NCI-H2081 (cell line): Measurements from ENCODE around the gene MVB12B.

ENCODE experiments used
- DNase-seq, 2 experiments: peaks; one replicate each; lab custom pipeline; 2025; lab: John Stamatoyannopoulos, UW

The MVB12B gene

GRCh38 chr9:126521551-126521950 lies 194.9 kb downstream of the MVB12B start:
- DNase-seq: no peak

- DNase-seq: no peak
Measured at GRCh38 chr9:126521976-126522590, 195.5 kb downstream of the MVB12B start.

- DNase-seq: no peak
Measured at GRCh38 chr9:126522612-126523356, 196.2 kb downstream of the MVB12B start.

- DNase-seq: no peak
Measured at GRCh38 chr9:126523611-126524111, 197.0 kb downstream of the MVB12B start.

- no peak for DNase-seq
Measured at GRCh38 chr9:126524353-126525077, 197.9 kb downstream of the MVB12B start.

- no peak for DNase-seq
Measured at GRCh38 chr9:126526218-126527108, 199.8 kb downstream of the MVB12B start.

- peak in 1 of 2 experiments; percentile 4 for DNase-seq
Measured at GRCh38 chr9:126527109-126527825, 200.6 kb downstream of the MVB12B start.

GRCh38 chr9:126528111-126528510 lies 201.5 kb downstream of the MVB12B start:
- no peak for DNase-seq

- no peak for DNase-seq
Measured at GRCh38 chr9:126528915-126529314, 202.3 kb downstream of the MVB12B start.

- DNase-seq: no peak
Measured at GRCh38 chr9:126531035-126531571, 204.5 kb downstream of the MVB12B start.

- DNase-seq: no peak
Measured at GRCh38 chr9:126531591-126531990, 205.0 kb downstream of the MVB12B start.

GRCh38 chr9:126532019-126532462 lies 205.4 kb downstream of the MVB12B start:
- DNase-seq: no peak

GRCh38 chr9:126532489-126532888 lies 205.9 kb downstream of the MVB12B start:
- no peak for DNase-seq

GRCh38 chr9:126532951-126533925 lies 206.6 kb downstream of the MVB12B start:
- no peak for DNase-seq

- no peak for DNase-seq
Measured at GRCh38 chr9:126533926-126534310, 207.3 kb downstream of the MVB12B start.

GRCh38 chr9:126534431-126535186 lies 208.0 kb downstream of the MVB12B start:
- no peak for DNase-seq

GRCh38 chr9:126536131-126536530 lies 209.5 kb downstream of the MVB12B start:
- no peak for DNase-seq

- DNase-seq: no peak
Measured at GRCh38 chr9:126536841-126537465, 210.3 kb downstream of the MVB12B start.
